GM18951 (cell line): Measurements from ENCODE around the gene SLC17A3.

Experiments
- POLR2A ChIP-seq: IDR thresholded peaks from 4 replicates; pipeline ENCODE4 v1.6.1; 2011; ENCODE audit warnings: mild to moderate bottlenecking; ENCODE audit not compliant: insufficient read length, insufficient read depth; ENCODE audit errors: extremely low read depth
- in situ Hi-C: fragments of 300-500 bp; cut with MboI; formaldehyde crosslinking; loops from one replicate; pipeline ENCODE4 v1.12.0; 2022; ENCODE audit warnings: low sequenced_read_pairs, mixed read lengths, inconsistent platforms; ENCODE audit not compliant: unreplicated experiment

Gene SLC17A3

DNA sequence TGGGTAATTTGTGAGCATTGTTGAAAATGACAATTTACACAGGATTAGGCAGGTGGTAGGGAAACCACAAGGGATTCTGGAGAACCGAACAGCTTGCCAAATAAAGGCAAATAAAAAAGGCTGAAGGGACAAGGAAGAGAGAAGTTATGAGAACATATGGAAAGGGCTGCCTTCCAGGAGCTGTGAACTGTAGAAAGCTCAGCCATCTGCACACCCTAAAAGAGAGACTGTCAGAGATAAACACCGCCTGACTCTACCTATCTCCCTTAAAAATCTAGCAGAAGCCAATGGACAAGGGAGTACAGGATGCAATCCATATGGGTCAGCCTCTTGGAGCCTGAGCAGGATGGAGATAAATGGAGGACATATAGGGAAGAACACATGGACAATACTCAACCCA, 29.5 kb downstream of the SLC17A3 start:
- in situ Hi-C loops: no loop called here
- no peak for TF ChIP-seq POLR2A

- in situ Hi-C loops: no loop called here
- no peak for TF ChIP-seq POLR2A
These were observed 31.5 kb downstream of the SLC17A3 start for GRCh38 chr6:25842526-25842925.

DNA sequence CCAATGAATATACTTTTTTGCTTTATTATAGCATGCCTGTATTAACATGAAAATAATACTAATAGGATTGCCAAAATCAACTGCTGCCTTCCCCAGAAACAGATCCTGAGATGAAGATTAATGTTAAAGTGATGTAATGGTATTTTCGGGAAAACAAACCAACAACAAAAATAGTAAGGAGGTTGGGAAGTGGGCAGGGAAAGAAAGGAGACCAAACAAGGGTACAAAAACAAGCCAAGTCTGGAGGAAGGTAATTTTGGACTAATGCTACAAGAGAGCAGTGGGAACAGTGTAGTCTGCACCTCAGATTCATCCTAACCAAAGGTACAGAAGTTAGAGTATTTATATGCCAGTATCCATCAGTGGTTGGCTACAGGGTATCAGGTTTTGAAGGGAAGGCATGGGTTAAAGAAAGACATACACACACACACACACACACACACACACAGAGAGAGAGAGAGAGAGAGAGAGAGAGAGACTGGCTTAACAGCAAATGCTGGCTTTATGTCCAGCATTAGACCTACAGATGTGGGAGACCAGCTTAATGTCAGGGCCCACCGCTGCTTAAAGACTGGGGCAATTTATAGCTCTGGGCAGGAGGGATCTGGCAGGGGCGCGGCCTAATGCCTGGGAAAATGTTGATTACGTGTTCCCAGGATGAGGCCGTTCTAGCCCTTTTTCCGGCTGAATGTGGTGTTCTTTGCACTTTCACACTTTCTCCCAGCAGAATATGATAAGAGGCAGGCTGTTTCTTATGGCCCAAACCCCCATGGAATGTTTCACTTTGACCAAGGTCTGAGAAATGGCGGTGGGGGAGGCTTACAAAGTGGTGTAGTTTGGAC, 38.4 kb downstream of the SLC17A3 start:
- in situ Hi-C loops: no loop called here
- TF ChIP-seq POLR2A: no peak

- no peak for TF ChIP-seq POLR2A
- in situ Hi-C loops: no loop called here
These were observed 39.1 kb downstream of the SLC17A3 start for GRCh38 chr6:25834950-25835349.

- in situ Hi-C loops: no loop called here
- TF ChIP-seq POLR2A: no peak
These were observed 40.9 kb downstream of the SLC17A3 start for GRCh38 chr6:25833136-25833535.

GRCh38 chr6:25832670-25833069, 41.4 kb downstream of the SLC17A3 start:
- TF ChIP-seq POLR2A: no peak
- in situ Hi-C loops: no loop called here

DNA sequence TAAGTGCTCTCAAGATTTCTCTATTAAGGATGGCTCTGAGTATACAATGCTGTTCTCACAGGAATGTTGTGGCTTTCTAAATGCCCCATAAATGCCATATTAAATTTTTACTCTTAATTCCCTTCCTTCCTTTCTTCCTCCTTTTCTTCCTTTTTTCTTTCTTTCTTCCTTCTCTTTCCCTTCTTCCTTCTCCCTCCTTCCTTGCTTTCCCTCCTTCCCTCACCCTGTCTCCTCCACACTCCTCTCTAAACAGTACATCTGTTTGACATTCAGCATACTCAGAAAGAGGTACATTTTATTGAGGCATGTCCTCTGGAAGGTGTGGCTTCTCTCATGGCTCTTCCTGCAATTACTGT, 41.8 kb downstream of the SLC17A3 start:
- TF ChIP-seq POLR2A: no peak
- in situ Hi-C loops: no loop called here

DNA sequence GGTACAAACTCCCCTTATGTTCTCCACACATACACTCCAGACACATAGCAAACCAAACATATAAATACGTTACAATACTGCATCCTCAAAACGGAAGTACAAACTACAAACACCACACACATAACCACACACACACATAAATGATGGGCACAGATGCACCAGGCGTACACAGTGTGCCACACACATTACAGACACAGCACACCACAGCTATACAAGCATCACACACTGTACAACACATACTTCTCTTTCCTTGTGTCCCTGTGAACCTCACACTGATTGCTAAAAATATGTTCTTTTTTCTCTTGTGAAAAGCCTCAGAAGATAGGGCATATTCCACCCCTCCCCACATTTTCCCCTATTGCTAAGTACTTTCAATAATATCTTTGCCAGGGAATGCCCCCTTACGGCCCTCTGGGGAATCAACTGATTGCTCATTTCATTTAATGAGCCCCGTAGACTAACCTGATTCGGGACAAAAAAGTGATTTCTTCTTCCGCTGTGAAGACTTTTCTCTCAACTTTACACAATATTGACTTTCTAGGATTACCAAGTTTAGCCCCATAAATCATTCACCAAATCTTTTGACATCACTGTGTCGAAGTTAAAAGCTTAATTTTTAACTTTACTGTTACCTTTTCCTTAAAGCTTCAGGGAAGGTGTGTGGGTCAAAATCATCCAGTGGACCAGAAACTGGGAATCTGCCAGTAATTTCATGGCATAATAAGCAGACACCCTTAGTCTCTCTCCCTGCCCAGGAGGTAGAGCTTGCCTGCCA, 42.3 kb downstream of the SLC17A3 start, which contains the start of gene SLC17A1:
Gene SLC17A1 (minus strand): TSS at position 521 of the 775 bp plus-strand sequence. CDS start 1,495 bp downstream, outside the sequence.
- in situ Hi-C loops: no loop called here
- no peak for TF ChIP-seq POLR2A

GRCh38 chr6:25830458-25830857, 43.6 kb downstream of the SLC17A3 start:
- TF ChIP-seq POLR2A: no peak
- in situ Hi-C loops: no loop called here

DNA sequence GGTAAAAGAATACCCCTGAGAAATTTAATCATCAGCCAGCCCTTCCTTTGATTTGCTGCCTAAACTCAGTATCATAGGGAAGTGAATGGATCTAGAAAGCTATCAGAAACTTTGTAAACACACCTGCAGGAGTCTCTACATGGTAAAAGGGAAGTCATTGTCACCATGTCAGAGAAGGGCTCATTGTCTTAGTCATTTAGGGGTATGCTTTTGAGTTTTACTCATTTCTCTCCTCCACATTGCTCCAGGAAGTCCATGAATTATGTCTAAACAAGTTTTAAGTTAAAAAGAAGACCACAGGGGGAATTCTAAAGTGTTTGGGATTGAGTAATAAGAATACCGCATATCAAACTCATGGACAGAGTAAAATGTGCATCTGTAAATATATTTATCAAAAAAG, 44.7 kb downstream of the SLC17A3 start:
- in situ Hi-C loops: no loop called here
- TF ChIP-seq POLR2A: no peak

GRCh38 chr6:25821341-25821740, 52.7 kb downstream of the SLC17A3 start:
- TF ChIP-seq POLR2A: no peak
- in situ Hi-C loops: no loop called here

DNA sequence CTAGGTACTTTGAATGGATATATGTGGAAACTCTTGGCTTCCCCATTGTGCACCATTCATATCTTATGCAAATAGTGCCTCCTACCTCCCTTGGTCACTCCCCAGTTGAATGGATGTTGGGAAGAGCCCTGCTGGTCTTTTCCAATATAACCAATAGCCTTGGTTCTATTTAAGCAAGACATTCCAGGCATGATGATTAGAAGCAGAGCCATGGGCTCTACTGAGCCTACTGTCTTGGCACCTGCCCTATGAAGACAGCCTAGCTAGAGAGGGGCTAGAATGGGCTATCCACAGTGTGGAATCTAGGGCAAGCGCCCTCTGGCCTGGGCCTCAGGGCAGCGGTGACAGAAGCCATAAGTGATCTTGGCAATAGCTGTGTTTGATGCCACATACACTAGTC, 57.8 kb downstream of the SLC17A3 start:
- in situ Hi-C loops: no loop called here
- TF ChIP-seq POLR2A: no peak

- TF ChIP-seq POLR2A: no peak
These were observed 58.8 kb downstream of the SLC17A3 start for GRCh38 chr6:25815194-25815593.

GRCh38 chr6:25804804-25805203, 69.2 kb downstream of the SLC17A3 start:
- no peak for TF ChIP-seq POLR2A
- in situ Hi-C loops: no loop called here

More at GRCh38 chr6:25815194-25815593, 58.8 kb downstream of the SLC17A3 start:
- in situ Hi-C loops: no loop called here
